Measurements from ENCODE around the gene TENM4.

DNA sequence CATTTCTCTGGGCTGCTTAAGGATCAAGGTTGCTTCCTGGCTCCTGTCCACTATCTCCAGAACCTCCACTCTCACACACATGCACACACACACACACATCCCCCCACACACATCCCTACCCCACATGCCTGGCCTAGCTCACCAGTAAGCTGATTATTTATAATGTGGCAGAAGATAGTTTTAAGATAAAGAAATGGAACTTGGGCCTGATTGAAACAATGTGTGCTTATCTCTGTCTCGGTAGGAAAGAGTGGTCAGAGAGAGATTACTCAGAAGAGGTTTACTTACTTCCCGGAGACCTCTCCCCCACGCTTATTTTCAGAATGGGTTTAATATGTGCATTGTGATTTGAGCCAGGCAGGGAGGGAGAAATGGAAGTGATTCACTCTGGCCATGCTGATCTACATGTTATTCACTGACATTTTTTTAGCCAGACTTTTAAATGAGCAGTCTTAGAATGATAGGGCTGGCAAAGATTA lies 422.4 kb downstream of the TENM4 start:
- TF ChIP-seq, protein P1, sequence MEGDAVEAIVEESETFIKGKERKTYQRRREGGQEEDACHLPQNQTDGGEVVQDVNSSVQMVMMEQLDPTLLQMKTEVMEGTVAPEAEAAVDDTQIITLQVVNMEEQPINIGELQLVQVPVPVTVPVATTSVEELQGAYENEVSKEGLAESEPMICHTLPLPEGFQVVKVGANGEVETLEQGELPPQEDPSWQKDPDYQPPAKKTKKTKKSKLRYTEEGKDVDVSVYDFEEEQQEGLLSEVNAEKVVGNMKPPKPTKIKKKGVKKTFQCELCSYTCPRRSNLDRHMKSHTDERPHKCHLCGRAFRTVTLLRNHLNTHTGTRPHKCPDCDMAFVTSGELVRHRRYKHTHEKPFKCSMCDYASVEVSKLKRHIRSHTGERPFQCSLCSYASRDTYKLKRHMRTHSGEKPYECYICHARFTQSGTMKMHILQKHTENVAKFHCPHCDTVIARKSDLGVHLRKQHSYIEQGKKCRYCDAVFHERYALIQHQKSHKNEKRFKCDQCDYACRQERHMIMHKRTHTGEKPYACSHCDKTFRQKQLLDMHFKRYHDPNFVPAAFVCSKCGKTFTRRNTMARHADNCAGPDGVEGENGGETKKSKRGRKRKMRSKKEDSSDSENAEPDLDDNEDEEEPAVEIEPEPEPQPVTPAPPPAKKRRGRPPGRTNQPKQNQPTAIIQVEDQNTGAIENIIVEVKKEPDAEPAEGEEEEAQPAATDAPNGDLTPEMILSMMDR (IDR thresholded peaks at IDR 0.05), result no peak
- no peak for TF ChIP-seq POLR2A (IDR thresholded peaks at IDR 0.05)

Measured in heart left ventricle (tissue), 13 donors.